HAP-1 (cell line): ENCODE data around the gene ABCB9.

Experiments
- DNase-seq, 2 experiments: peaks; one replicate each; pipeline ENCODE4 v3.0.0-alpha.2; 2016 to 2020; ENCODE audit warnings: low spot score in 2 of 2
- H3K27me3 ChIP-seq: fragments of 250-450 bp; sonication (Bioruptor Pico); 2 replicates; pipeline ENCODE4 v1.5.1; 2020; ENCODE audit warnings: low read depth, mild to moderate bottlenecking, moderate library complexity
- H3K36me3 ChIP-seq: fragments of 250-450 bp; sonication (Bioruptor Pico); replicated peaks from 2 replicates; pipeline ENCODE4 v1.5.1; 2020; ENCODE audit warnings: mild to moderate bottlenecking
- H3K4me1 ChIP-seq: fragments of 250-450 bp; sonication (Bioruptor Pico); 2 replicates; pipeline ENCODE4 v1.5.1; 2020; ENCODE audit warnings: mild to moderate bottlenecking
- H3K4me3 ChIP-seq: fragments of 250-450 bp; sonication (Bioruptor Pico); 2 replicates; pipeline ENCODE4 v1.5.1; 2020; ENCODE audit warnings: mild to moderate bottlenecking, moderate library complexity
- H3K9me3 ChIP-seq: fragments of 250-450 bp; sonication (Bioruptor Pico); 2 replicates; pipeline ENCODE4 v1.5.1; 2020; ENCODE audit warnings: mild to moderate bottlenecking, moderate library complexity
- in situ Hi-C: fragments of 300-500 bp; cut with MboI; formaldehyde crosslinking; loops from 3 replicates; pipeline ENCODE4 v1.14.3; 2020; ENCODE audit warnings: low sequenced_read_pairs, inconsistent platforms, mixed read lengths

ABCB9 gene

GRCh38 chr12:122974274-122974891 is 8.1 kb upstream of the ABCB9 start:
- H3K4me1 ChIP-seq: peaks cover 10% of the 10 kb centered on the region
- peak overlapping the region; percentile 75 for H3K4me3 ChIP-seq
- in situ Hi-C loops: no loop called here
- DNase-seq: peak; percentile 96 to 99
- H3K36me3 ChIP-seq: peaks cover 13% of the 10 kb centered on the region
- H3K27me3 ChIP-seq: no peaks in the 10 kb centered on the region
- H3K9me3 ChIP-seq: no peaks in the 10 kb centered on the region

- Histone ChIP-seq H3K4me3 (no peak overlapping the region), H3K36me3 (no peaks in the 10 kb centered on the region; the same call in 1 of the 2 replicates), H3K4me1 (peaks cover 7% of the 10 kb centered on the region), H3K9me3 (no peaks in the 10 kb centered on the region), H3K27me3 (no peaks in the 10 kb centered on the region)
- in situ Hi-C loops: no loop called here
- DNase-seq: no peak
Observed at GRCh38 chr12:122969676-122970075, 3.4 kb upstream of the ABCB9 start.

- in situ Hi-C loops: no loop called here
Observed at GRCh38 chr12:122968104-122968503, 1.8 kb upstream of the ABCB9 start.

GRCh38 chr12:122966743-122967550 is 684 bp upstream of the ABCB9 start:
- Histone ChIP-seq H3K4me1 (peaks cover 5% of the 10 kb centered on the region), H3K27me3 (no peaks in the 10 kb centered on the region), H3K4me3 (no peak overlapping the region), H3K36me3 (peaks cover 2% of the 10 kb centered on the region), H3K9me3 (no peaks in the 10 kb centered on the region)
- no peak for DNase-seq
- in situ Hi-C loops: no loop called here

More at GRCh38 chr12:122968104-122968503, 1.8 kb upstream of the ABCB9 start:
- Histone ChIP-seq H3K27me3 (no peaks in the 10 kb centered on the region), H3K36me3 (peaks cover 2% of the 10 kb centered on the region), H3K4me1 (peaks cover 5% of the 10 kb centered on the region), H3K9me3 (no peaks in the 10 kb centered on the region), H3K4me3 (no peak overlapping the region)
- DNase-seq: no peak

GRCh38 chr12:122965321-122965751 is 927 bp downstream of the ABCB9 start:
- in situ Hi-C loops: no loop called here
- DNase-seq: no peak
- Histone ChIP-seq H3K9me3 (no peaks in the 10 kb centered on the region), H3K36me3 (peaks cover 2% of the 10 kb centered on the region), H3K4me1 (peaks cover 5% of the 10 kb centered on the region), H3K27me3 (no peaks in the 10 kb centered on the region), H3K4me3 (peak overlapping the region; percentile 45)

GRCh38 chr12:122964439-122965257 is 1.6 kb downstream of the ABCB9 start:
- no peak for DNase-seq
- peaks cover 5% of the 10 kb centered on the region for H3K4me1 ChIP-seq
- H3K9me3 ChIP-seq: no peaks in the 10 kb centered on the region
- H3K4me3 ChIP-seq: no peak overlapping the region; the same call in 1 of the 2 replicates
- H3K27me3 ChIP-seq: no peaks in the 10 kb centered on the region
- in situ Hi-C loops: no loop called here
- peaks cover 9% of the 10 kb centered on the region for H3K36me3 ChIP-seq

GRCh38 chr12:122963941-122964265 is 2.4 kb downstream of the ABCB9 start:
- no peak for DNase-seq
- Histone ChIP-seq H3K9me3 (no peaks in the 10 kb centered on the region), H3K4me1 (peaks cover 5% of the 10 kb centered on the region), H3K36me3 (peaks cover 15% of the 10 kb centered on the region), H3K27me3 (no peaks in the 10 kb centered on the region), H3K4me3 (no peak overlapping the region)
- in situ Hi-C loops: no loop called here

GRCh38 chr12:122961531-122962329 is 4.5 kb downstream of the ABCB9 start:
- Histone ChIP-seq H3K4me3 (no peak overlapping the region), H3K4me1 (peaks cover 5% of the 10 kb centered on the region), H3K27me3 (no peaks in the 10 kb centered on the region), H3K9me3 (no peaks in the 10 kb centered on the region), H3K36me3 (peaks cover 17% of the 10 kb centered on the region)
- DNase-seq: no peak
- in situ Hi-C loops: no loop called here

GRCh38 chr12:122960193-122960569 is 6.1 kb downstream of the ABCB9 start:
- in situ Hi-C loops: no loop called here
- DNase-seq: no peak

GRCh38 chr12:122959566-122960192 is 6.6 kb downstream of the ABCB9 start:
- Histone ChIP-seq H3K36me3 (peaks cover 17% of the 10 kb centered on the region), H3K4me3 (no peak overlapping the region), H3K27me3 (no peaks in the 10 kb centered on the region), H3K4me1 (no peaks in the 10 kb centered on the region; the same call in 1 of the 2 replicates), H3K9me3 (no peaks in the 10 kb centered on the region)
- DNase-seq: no peak
- in situ Hi-C loops: no loop called here

More at GRCh38 chr12:122960193-122960569, 6.1 kb downstream of the ABCB9 start:
- Histone ChIP-seq H3K4me1 (peaks cover 3% of the 10 kb centered on the region), H3K4me3 (no peak overlapping the region), H3K36me3 (peaks cover 17% of the 10 kb centered on the region), H3K27me3 (no peaks in the 10 kb centered on the region), H3K9me3 (no peaks in the 10 kb centered on the region)

GRCh38 chr12:122958198-122958888 is 7.9 kb downstream of the ABCB9 start:
- Histone ChIP-seq H3K36me3 (peaks cover 15% of the 10 kb centered on the region), H3K9me3 (no peaks in the 10 kb centered on the region), H3K4me3 (no peak overlapping the region), H3K27me3 (no peaks in the 10 kb centered on the region), H3K4me1 (no peaks in the 10 kb centered on the region)
- no peak for DNase-seq
- in situ Hi-C loops: no loop called here

- Histone ChIP-seq H3K27me3 (no peaks in the 10 kb centered on the region), H3K9me3 (no peaks in the 10 kb centered on the region), H3K4me3 (no peak overlapping the region), H3K4me1 (no peaks in the 10 kb centered on the region), H3K36me3 (peaks cover 15% of the 10 kb centered on the region)
- in situ Hi-C loops: no loop called here
- DNase-seq: no peak
Observed at GRCh38 chr12:122956035-122956434, 10.2 kb downstream of the ABCB9 start.
